Measurements from ENCODE around the gene STK32C. TPM values are rescaled to one million over a fixed set of nuclear protein-coding genes. Genes with fewer than 3 reads are reported as not detected.

Gene STK32C
- total and polyA plus RNA-seq, 2 donors: 4.8 to 13.6 TPM

Other genes starting within 250 kb of the STK32C start
- gene JAKMIP3, start 242.0 kb downstream of the STK32C start, total RNA-seq: 0.37 TPM
- gene JAKMIP3, start 242.0 kb downstream of the STK32C start, polyA plus RNA-seq: 1.5 TPM
- gene DPYSL4, start 121.0 kb downstream of the STK32C start, total RNA-seq: 1.7 TPM
- gene DPYSL4, start 121.0 kb downstream of the STK32C start, polyA plus RNA-seq: 1.5 TPM
- 13.2 TPM for gene LRRC27, start 24.2 kb upstream of the STK32C start, total RNA-seq
- gene LRRC27, start 24.2 kb upstream of the STK32C start, polyA plus RNA-seq: 6.5 TPM
- 6.8 TPM for gene PWWP2B, start 89.2 kb upstream of the STK32C start, total RNA-seq
- 16.6 TPM for gene PWWP2B, start 89.2 kb upstream of the STK32C start, polyA plus RNA-seq
- 61.0 TPM for gene INPP5A, start 229.8 kb upstream of the STK32C start, total RNA-seq
- 66.2 TPM for gene INPP5A, start 229.8 kb upstream of the STK32C start, polyA plus RNA-seq

All from urinary bladder (tissue), 2 donors.